ENCODE results near the gene CHSY3.

- TF ChIP-seq CTCF (conservative IDR thresholded peaks at IDR 0.05 in 1 of 2, IDR thresholded peaks at IDR 0.05 in 1 of 2; ENCODE audit: extremely low read depth in 1 of 2, insufficient read depth in 1 of 2, low read depth in 1 of 2, low read length in 2 of 2) (no peak), EZH2 (IDR thresholded peaks at IDR 0.05; ENCODE audit: borderline replicate concordance, low read length) (no peak)
These were observed 278.9 kb downstream of the CHSY3 start for GRCh38 chr5:130183115-130183514.

Data from mammary epithelial cell (primary cell).